Mesenchymal stem cell (in vitro differentiated cells and primary cell): ENCODE measurements around the gene COA6.
A peak's percentile ranks its signal among the peaks of the same experiment; 100 is the strongest.

Experiments used
- DNase-seq: peaks from one replicate; pipeline ENCODE4 v3.0.0-alpha.2; 2013
- H2AFZ ChIP-seq: one replicate; pipeline ENCODE4 v1.6.1; 2013; ENCODE audit warnings: low read depth, mild to moderate bottlenecking, control low read depth, inconsistent platforms, low read length, moderate library complexity
- H2AK5ac ChIP-seq: 2 replicates; pipeline ENCODE4 v1.6.1; 2013; ENCODE audit warnings: low read length, moderate library complexity, mild to moderate bottlenecking, inconsistent platforms; ENCODE audit not compliant: severe bottlenecking
- H2BK120ac ChIP-seq: one replicate; pipeline ENCODE4 v1.6.1; 2013; ENCODE audit warnings: low read depth, mild to moderate bottlenecking, inconsistent platforms, low read length, moderate library complexity
- H2BK12ac ChIP-seq, 2 experiments: one replicate each; pipeline ENCODE4 v1.6.1; 2013; ENCODE audit warnings: inconsistent platforms in 2 of 2, low read length in 2 of 2, mild to moderate bottlenecking in 2 of 2, moderate library complexity in 2 of 2, control low read depth in 1 of 2
- H2BK15ac ChIP-seq: one replicate; pipeline ENCODE4 v1.6.1; 2013; ENCODE audit warnings: mild to moderate bottlenecking, low read depth, inconsistent platforms; ENCODE audit not compliant: poor library complexity, severe bottlenecking
- H2BK5ac ChIP-seq: 2 replicates; pipeline ENCODE4 v1.6.1; 2013; ENCODE audit warnings: low read depth, mild to moderate bottlenecking, low read length, control low read depth, inconsistent platforms; ENCODE audit not compliant: poor library complexity, severe bottlenecking
- H3K14ac ChIP-seq, 2 experiments: one replicate each; pipeline ENCODE4 v1.6.1; 2013; ENCODE audit warnings: inconsistent platforms in 2 of 2, low read length in 2 of 2, control low read depth in 1 of 2, mild to moderate bottlenecking in 1 of 2, moderate library complexity in 1 of 2
- H3K18ac ChIP-seq, 2 experiments: one replicate each; pipeline ENCODE4 v1.6.1; 2013; ENCODE audit warnings: inconsistent platforms in 2 of 2, low read length in 2 of 2, control low read depth in 1 of 2, low read depth in 1 of 2, mild to moderate bottlenecking in 1 of 2
- H3K23ac ChIP-seq, 2 experiments: one replicate each; pipeline ENCODE4 v1.6.1; 2013; ENCODE audit warnings: inconsistent platforms in 2 of 2, low read length in 2 of 2, mild to moderate bottlenecking in 2 of 2, moderate library complexity in 2 of 2, control low read depth in 1 of 2
- H3K27ac ChIP-seq: 2 replicates; pipeline ENCODE4 v1.5.1; 2013; ENCODE audit warnings: mild to moderate bottlenecking, moderate library complexity, low read length, control low read depth, inconsistent platforms; ENCODE audit not compliant: poor library complexity, severe bottlenecking
- H3K27me3 ChIP-seq, 2 experiments: 2 replicates each; pipeline versions ENCODE4 v1.6.1 to v1.7.0; 2013; ENCODE audit warnings: low read length in 2 of 2, mild to moderate bottlenecking in 2 of 2, moderate library complexity in 2 of 2, control low read depth in 1 of 2, inconsistent platforms in 1 of 2; ENCODE audit not compliant: control insufficient read depth in 1 of 2, insufficient read depth in 1 of 2
- H3K36me3 ChIP-seq, 2 experiments: 2 replicates each; pipeline versions ENCODE4 v1.6.1 to v1.7.0; 2013; ENCODE audit warnings: low read length in 2 of 2, control low read depth in 1 of 2, inconsistent platforms in 1 of 2, low read depth in 1 of 2, mild to moderate bottlenecking in 1 of 2; ENCODE audit not compliant: insufficient read depth in 2 of 2, control insufficient read depth in 1 of 2
- H3K4ac ChIP-seq, 2 experiments: one replicate each; pipeline ENCODE4 v1.6.1; 2013; ENCODE audit warnings: inconsistent platforms in 2 of 2, low read length in 2 of 2, mild to moderate bottlenecking in 2 of 2, moderate library complexity in 2 of 2, control low read depth in 1 of 2, low read depth in 1 of 2
- H3K4me1 ChIP-seq: 2 replicates; pipeline ENCODE4 v1.6.1; 2013; ENCODE audit warnings: low read depth, low read length, control low read depth; ENCODE audit not compliant: control insufficient read depth, insufficient read depth
- H3K4me2 ChIP-seq: 2 replicates; pipeline ENCODE4 v1.6.1; 2013; ENCODE audit warnings: low read length, mild to moderate bottlenecking, inconsistent platforms; ENCODE audit not compliant: poor library complexity, severe bottlenecking
- H3K4me3 ChIP-seq, 2 experiments: 2 replicates each; pipeline versions ENCODE4 v1.5.1 to v1.7.0; 2013; ENCODE audit warnings: low read length in 2 of 2, mild to moderate bottlenecking in 2 of 2, control low read depth in 1 of 2, low read depth in 1 of 2; ENCODE audit not compliant: insufficient read depth in 1 of 2
- H3K79me1 ChIP-seq: replicated peaks from 2 replicates; pipeline ENCODE4 v1.6.1; 2013; ENCODE audit warnings: mild to moderate bottlenecking, control low read depth, low read length, inconsistent platforms; ENCODE audit not compliant: poor library complexity, severe bottlenecking
- H3K9ac ChIP-seq: 2 replicates; pipeline ENCODE4 v1.7.0; 2013; ENCODE audit warnings: mild to moderate bottlenecking, low read length, moderate library complexity
- H3K9me3 ChIP-seq: 2 replicates; pipeline ENCODE4 v1.7.0; 2013; ENCODE audit warnings: mild to moderate bottlenecking, low read length; ENCODE audit not compliant: control insufficient read depth
- H4K8ac ChIP-seq: one replicate; pipeline ENCODE4 v1.6.1; 2013; ENCODE audit warnings: inconsistent platforms, mild to moderate bottlenecking, low read length, moderate library complexity
- H4K91ac ChIP-seq: one replicate; pipeline ENCODE4 v1.6.1; 2013; ENCODE audit warnings: mild to moderate bottlenecking, low read length, inconsistent platforms
- WGBS: methylation state at CpG from one replicate; pipeline ENCODE4 v1.1.7; 2013; ENCODE audit warnings: mixed read lengths; 5-methylcytosine and 5-hydroxymethylcytosine counted together

Gene COA6

GRCh38 chr1:234396092-234396491, 22.8 kb downstream of the COA6 start:
- Histone ChIP-seq H2BK12ac (no peak overlapping the region), H3K4me2 (no peak overlapping the region), H3K9ac (no peak overlapping the region), H3K14ac (no peak overlapping the region), H2BK5ac (no peak overlapping the region), H3K9me3 (no peaks in the 10 kb centered on the region), H3K18ac (no peak overlapping the region), H3K79me1 (no peaks in the 10 kb centered on the region), H3K27me3 (no peaks in the 10 kb centered on the region), H3K27ac (no peak overlapping the region), H3K4ac (no peak overlapping the region), H2AFZ (no peak overlapping the region), H3K23ac (no peak overlapping the region), H2BK15ac (no peak overlapping the region), H3K36me3 (peaks cover 6 to 37% of the 10 kb centered on the region in 2 experiments), H4K91ac (no peak overlapping the region), H3K4me1 (no peaks in the 10 kb centered on the region), H3K4me3 (no peak overlapping the region), H2AK5ac (no peak overlapping the region), H2BK120ac (no peak overlapping the region), H4K8ac (no peak overlapping the region)
- DNase-seq, result no peak
- WGBS, result 97% methylated on average over 8 of the region's 8 CpGs

- Histone ChIP-seq H3K4me2 (no peak overlapping the region), H3K9ac (no peak overlapping the region), H2BK12ac (no peak overlapping the region), H3K4me3 (no peak overlapping the region), H2BK5ac (no peak overlapping the region), H2AFZ (no peak overlapping the region), H3K27me3 (no peaks in the 10 kb centered on the region), H3K4me1 (no peaks in the 10 kb centered on the region), H3K79me1 (no peaks in the 10 kb centered on the region), H3K27ac (no peak overlapping the region), H3K14ac (no peak overlapping the region), H3K4ac (no peak overlapping the region), H2AK5ac (no peak overlapping the region), H3K18ac (no peak overlapping the region), H2BK15ac (no peak overlapping the region), H3K36me3 (peaks cover 3 to 32% of the 10 kb centered on the region in 2 experiments), H2BK120ac (no peak overlapping the region), H3K23ac (no peak overlapping the region), H4K91ac (no peak overlapping the region), H3K9me3 (no peaks in the 10 kb centered on the region), H4K8ac (no peak overlapping the region)
- DNase-seq, result no peak
- WGBS, result 98% methylated on average over 6 of the region's 6 CpGs
Observed at GRCh38 chr1:234396871-234397270, 23.6 kb downstream of the COA6 start.

GRCh38 chr1:234397732-234398131, 24.5 kb downstream of the COA6 start:
- Histone ChIP-seq H3K27me3 (no peaks in the 10 kb centered on the region), H4K91ac (no peak overlapping the region), H3K23ac (no peak overlapping the region), H4K8ac (no peak overlapping the region), H2BK15ac (no peak overlapping the region), H3K4me3 (no peak overlapping the region), H3K18ac (no peak overlapping the region), H2BK120ac (no peak overlapping the region), H2AK5ac (no peak overlapping the region), H3K9ac (no peak overlapping the region), H3K36me3 (peaks cover 0 to 26% of the 10 kb centered on the region in 2 experiments), H2BK12ac (no peak overlapping the region), H3K79me1 (no peaks in the 10 kb centered on the region), H3K27ac (no peak overlapping the region), H3K14ac (no peak overlapping the region), H3K4me2 (no peak overlapping the region), H2AFZ (no peak overlapping the region), H3K4me1 (no peaks in the 10 kb centered on the region), H3K9me3 (no peaks in the 10 kb centered on the region), H2BK5ac (no peak overlapping the region), H3K4ac (no peak overlapping the region)
- no peak for DNase-seq
- 95% methylated on average over 2 of the region's 5 CpGs for WGBS

GRCh38 chr1:234398849-234399381, 25.7 kb downstream of the COA6 start:
- H3K4me1 ChIP-seq, result no peaks in the 10 kb centered on the region
- peak overlapping the region in 1 of 2 experiments; percentile 12 for H3K4me3 ChIP-seq
- peak overlapping the region; percentile 9 for H3K9ac ChIP-seq
- H3K36me3 ChIP-seq, result peaks cover 0 to 19% of the 10 kb centered on the region in 2 experiments
- H3K27ac ChIP-seq, result no peak overlapping the region
- 89% methylated on average over 7 of the region's 8 CpGs for WGBS
- H2BK5ac ChIP-seq, result no peak overlapping the region
- H2BK15ac ChIP-seq, result no peak overlapping the region
- no peak overlapping the region for H3K18ac ChIP-seq
- no peak overlapping the region for H2AFZ ChIP-seq
- H4K8ac ChIP-seq, result no peak overlapping the region
- H3K4me2 ChIP-seq, result no peak overlapping the region
- no peaks in the 10 kb centered on the region for H3K79me1 ChIP-seq
- no peak overlapping the region for H2BK120ac ChIP-seq
- no peak overlapping the region for H4K91ac ChIP-seq
- no peaks in the 10 kb centered on the region for H3K27me3 ChIP-seq
- no peak overlapping the region for H2BK12ac ChIP-seq
- no peaks in the 10 kb centered on the region for H3K9me3 ChIP-seq
- no peak overlapping the region for H3K23ac ChIP-seq
- H3K14ac ChIP-seq, result no peak overlapping the region
- no peak overlapping the region for H2AK5ac ChIP-seq
- no peak overlapping the region for H3K4ac ChIP-seq
- no peak for DNase-seq
